GM19397 (cell line): ENCODE measurements around the gene HIVEP1.

Source experiments
- ATAC-seq: cut with Tn5 transposase; IDR thresholded peaks from one replicate; pipeline ENCODE4 v1.9.1; 2021; ENCODE audit warnings: mild to moderate bottlenecking, moderate library complexity; ENCODE audit not compliant: unreplicated experiment

HIVEP1 gene

DNA sequence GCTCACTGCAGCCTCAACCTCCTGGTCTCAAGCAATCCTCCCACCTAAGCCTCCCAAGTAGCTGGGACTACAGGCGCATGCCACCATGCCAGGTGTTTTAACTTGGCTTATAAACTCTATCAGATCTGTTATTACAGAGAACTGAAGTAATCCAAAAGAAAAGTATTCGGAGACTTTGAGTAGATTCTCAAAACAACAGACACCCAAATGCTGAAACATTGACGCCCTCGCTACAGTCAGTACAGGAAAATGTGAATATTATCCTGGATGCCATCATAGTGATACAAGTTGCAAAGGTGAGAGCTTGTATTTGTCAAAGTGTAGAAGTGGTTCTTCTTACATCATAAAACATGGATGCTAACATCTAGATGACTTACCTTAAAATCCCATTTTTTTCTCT lies 169.4 kb downstream of the HIVEP1 start:
- ATAC-seq, result no peak

DNA sequence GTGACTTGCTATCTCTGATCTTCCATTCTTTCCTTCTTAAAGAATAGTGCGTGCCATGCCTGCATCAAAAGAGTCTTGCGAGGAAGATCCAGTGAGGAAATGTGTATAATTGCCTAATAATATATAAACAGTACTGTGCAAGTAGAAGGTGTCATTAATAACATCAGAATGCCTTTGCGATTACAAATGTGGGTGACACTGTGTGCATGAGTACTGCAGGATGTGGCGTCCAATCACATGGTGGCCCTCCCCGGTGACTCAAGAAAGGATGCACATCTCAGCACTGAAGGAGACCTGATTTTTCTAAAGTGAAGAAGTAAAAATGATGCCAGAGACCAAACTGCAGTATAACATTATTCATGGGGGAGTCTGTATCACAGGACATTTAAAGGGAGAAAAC lies 170.6 kb downstream of the HIVEP1 start:
- ATAC-seq, result no peak

GRCh38 chr6:12185081-12185673 lies 173.1 kb downstream of the HIVEP1 start:
- ATAC-seq, result no peak

DNA sequence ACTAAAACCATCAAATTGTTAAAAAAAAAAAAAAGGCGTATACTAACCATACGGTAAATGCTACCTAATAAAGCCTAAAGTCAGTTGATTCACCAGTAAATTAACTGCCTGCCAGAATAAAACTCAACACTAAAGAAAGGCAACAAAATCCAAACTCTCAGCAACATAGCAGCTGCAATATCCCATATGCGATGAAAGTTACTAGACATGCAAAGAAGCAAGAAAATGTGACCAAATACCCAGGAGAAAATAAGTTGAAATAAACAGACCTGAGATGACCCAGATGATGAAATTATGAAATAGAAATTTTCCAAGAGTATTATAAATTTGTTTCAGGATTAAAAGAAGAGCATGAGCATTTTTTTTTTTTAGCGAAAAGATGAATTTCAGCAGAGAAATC lies 174.4 kb downstream of the HIVEP1 start:
- no peak for ATAC-seq

DNA sequence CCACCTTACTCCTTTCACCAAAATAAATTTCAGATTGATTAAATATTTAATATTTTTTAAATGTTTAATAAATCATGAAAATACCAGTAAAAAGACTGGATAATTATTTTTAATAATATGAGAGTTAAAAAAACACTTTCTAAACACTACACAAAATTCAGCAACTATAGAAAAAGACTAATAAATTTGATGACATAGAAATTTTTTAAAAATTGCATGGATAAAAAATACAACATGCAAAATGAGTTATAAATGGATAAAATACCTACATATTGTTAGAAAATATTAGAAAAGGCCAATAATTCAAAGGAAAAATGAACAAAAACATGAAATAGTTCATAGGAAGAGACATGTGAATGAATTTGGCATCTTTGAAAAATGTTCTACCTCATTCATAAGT lies 177.0 kb downstream of the HIVEP1 start:
- ATAC-seq, result no peak

GRCh38 chr6:12189661-12190060 lies 177.5 kb downstream of the HIVEP1 start:
- no peak for ATAC-seq

DNA sequence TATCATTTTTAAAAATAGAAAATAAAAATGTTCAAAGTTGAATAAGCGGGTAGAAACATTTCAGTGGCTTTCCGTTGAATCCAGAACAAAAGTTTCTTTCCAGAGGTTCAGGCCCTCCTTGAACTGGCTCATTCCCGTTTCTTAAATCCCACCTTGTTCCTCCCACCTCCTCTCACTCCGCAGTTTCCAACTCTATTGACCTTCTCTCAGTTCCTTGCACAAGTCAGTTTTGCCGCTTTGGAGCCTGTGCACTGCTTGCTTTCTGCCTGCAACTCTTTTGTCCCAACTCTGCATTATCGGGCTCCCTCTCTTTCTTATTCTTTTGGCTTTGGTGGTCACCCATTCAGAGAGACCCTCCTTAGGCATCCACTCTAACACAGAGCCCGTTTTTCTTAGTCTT lies 178.1 kb downstream of the HIVEP1 start:
- ATAC-seq, result no peak

GRCh38 chr6:12196326-12196936 lies 184.3 kb downstream of the HIVEP1 start:
- no peak for ATAC-seq

- ATAC-seq, result no peak
Measured at GRCh38 chr6:12198851-12199250, 186.7 kb downstream of the HIVEP1 start.

DNA sequence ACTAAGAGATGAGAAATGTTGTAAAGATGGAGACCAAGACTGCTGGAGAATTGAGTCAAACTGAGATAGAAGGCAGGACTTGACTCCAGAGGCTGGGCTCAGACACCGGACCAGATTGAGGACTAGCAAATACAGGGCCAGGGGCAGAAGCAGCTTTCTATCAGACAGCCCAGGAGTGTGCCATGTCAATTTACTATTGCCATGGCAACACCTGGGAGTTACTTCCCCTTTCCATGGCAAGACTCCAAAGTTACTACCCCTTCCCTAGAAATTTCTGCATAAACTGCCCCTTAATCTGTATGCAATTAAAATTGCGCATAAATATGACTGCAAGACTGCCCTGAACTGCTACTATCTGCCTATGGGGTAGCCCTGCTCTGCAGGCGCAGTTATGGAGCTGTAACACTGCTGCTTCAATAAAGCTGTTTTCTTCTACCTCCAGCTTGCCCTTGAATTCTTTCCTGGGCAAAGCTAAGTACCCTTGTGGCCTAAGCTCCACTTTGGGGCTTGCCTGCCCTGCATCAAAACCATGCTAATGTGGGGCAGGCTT lies 188.0 kb downstream of the HIVEP1 start:
- ATAC-seq, result no peak

DNA sequence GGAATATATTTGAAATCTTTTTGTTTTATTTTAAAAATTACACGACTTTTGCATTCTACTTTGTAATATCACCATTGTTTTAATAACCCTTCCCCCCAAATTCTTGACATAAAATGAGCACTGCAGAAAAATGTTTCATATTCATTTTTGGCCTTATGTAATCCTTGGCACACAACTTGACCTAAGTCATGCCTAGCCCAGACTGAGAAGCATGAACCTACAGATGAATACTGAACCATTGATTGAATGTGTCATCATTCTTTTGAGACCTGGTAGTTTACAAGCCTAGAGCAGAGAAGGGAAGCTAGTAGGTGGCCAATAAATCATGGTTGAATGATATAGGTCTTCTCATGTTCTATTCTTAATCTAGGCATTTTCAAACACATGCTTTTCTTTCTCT lies 188.6 kb downstream of the HIVEP1 start:
- ATAC-seq, result no peak

DNA sequence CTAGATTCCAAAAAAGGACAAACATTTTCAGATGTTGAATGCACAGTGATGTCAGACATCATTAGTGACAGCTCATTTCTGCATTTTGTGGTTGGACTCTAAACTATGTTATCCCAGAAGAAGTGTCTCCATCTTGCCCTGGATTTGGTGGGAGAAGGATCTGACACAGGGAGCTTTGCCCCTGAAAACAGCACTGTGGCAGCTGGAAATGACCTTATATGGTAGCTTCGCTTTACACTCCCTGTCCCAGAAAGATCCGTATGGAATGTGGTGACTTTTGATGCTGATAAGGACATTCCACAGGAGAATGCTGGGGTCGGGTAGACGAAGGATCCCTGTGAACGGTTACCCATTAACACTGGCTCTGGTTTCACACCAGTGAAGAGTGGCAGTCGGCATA lies 190.9 kb downstream of the HIVEP1 start:
- no peak for ATAC-seq

- ATAC-seq, result no peak
Measured at GRCh38 chr6:12208190-12208589, 196.1 kb downstream of the HIVEP1 start.

DNA sequence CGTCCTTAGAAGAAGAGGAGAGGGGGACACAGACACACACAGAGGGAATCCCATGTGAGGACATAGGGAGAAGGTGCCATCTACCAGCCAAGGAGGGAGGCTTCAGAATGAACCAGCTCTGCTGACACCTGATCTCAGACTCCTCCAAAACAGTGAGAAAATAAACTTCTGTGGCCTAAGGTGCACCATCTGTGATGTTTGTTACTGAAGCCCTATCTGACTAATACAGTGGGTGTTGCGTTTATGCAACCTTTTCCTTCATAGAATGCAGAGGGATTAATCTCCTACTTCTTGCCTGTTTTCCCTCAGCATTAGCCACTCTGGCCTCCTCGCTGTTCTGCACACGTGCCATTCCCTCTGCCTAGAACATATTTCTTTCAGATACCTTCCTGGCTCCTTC lies 196.6 kb downstream of the HIVEP1 start:
- ATAC-seq, result no peak
